Colonic mucosa (tissue), 4 donors: ENCODE measurements around the gene NCOA1. TPM values are rescaled to one million over a fixed set of nuclear protein-coding genes. Genes with fewer than 3 reads are reported as not detected.

Experiments
- DNase-seq: peaks from one replicate; pipeline ENCODE4 v3.0.0-alpha.2; 2020
- H3K27ac ChIP-seq: fragments of 200-600 bp; one replicate; pipeline ENCODE4 v1.8.0; 2021
- H3K27me3 ChIP-seq: fragments of 200-600 bp; one replicate; pipeline ENCODE4 v1.8.0; 2021
- H3K36me3 ChIP-seq: fragments of 200-600 bp; one replicate; pipeline ENCODE4 v1.8.0; 2021
- H3K4me1 ChIP-seq: fragments of 200-600 bp; one replicate; pipeline ENCODE4 v1.8.0; 2021; ENCODE audit warnings: mild to moderate bottlenecking
- H3K4me3 ChIP-seq: fragments of 200-600 bp; one replicate; pipeline ENCODE4 v1.8.0; 2021
- H3K9ac ChIP-seq, 2 donors: one replicate each; pipeline ENCODE4 v1.7.0; 2013; ENCODE audit warnings: control low read depth in 2 of 2, low read depth in 2 of 2, low read length in 2 of 2
- H3K9me3 ChIP-seq: fragments of 200-600 bp; one replicate; pipeline ENCODE4 v1.8.0; 2021
- intact Hi-C: fragments of 100-400 bp; cut with DNase I; formaldehyde crosslinking; loops from one replicate; pipeline ENCODE4 v1.14.1; 2022
- total RNA-seq, 2 donors: library from RNA; stranded (reverse); fragmentation: NEBNext Ultra II Directional in 1 of 2; extraction: Animal tissue kit (Norgen Biotek cat#: 25700) in 1 of 2; gene quantifications; one replicate each; pipeline ENCODE4 v1.2.1, GENCODE V29; 2021
- TF ChIP-seq, protein P1 (sequence below): fragments of 200-600 bp; IDR thresholded peaks from one replicate; pipeline ENCODE4 v1.8.0; 2022; ENCODE audit warnings: antibody characterized with exemption, mild to moderate bottlenecking
- donor health status: healthy.
- donor health status: DM: no; HTN: no; CAD: no.
- donor health status: DM: no; HTN: no; CAD: no.

Gene NCOA1
- total RNA-seq, 2 donors from 2014 or later: 24.8 to 35.2 TPM

DNA sequence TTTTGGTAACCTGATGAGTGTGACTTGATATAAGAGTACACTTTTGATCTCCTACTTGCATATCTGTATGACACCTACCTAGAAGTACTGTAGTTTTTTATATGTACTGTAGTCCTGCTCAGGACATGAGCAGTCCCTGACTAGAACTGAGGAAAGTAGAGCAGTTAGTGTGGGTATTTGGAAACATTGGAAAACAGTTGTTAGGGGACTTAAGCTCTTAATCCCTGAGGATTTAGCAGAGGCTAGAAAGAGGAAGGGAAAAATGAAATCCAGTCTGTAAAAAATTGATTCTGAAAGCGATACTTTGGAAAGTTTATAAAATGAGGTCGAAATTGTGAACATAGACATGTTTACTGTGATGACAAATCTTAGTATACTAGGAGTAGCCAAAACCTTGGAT, 125.6 kb downstream of the NCOA1 start:
- Histone ChIP-seq H3K27ac (no peak overlapping the region), H3K36me3 (no peaks in the 10 kb centered on the region), H3K9ac (no peak overlapping the region), H3K27me3 (no peaks in the 10 kb centered on the region), H3K9me3 (no peaks in the 10 kb centered on the region), H3K4me1 (no peaks in the 10 kb centered on the region), H3K4me3 (no peak overlapping the region)
- intact Hi-C loops: loop anchor here (10.0 kb wide), 1 partner anchor 208 kb away; no protein-coding TSS in a partner anchor
- TF ChIP-seq, protein P1, sequence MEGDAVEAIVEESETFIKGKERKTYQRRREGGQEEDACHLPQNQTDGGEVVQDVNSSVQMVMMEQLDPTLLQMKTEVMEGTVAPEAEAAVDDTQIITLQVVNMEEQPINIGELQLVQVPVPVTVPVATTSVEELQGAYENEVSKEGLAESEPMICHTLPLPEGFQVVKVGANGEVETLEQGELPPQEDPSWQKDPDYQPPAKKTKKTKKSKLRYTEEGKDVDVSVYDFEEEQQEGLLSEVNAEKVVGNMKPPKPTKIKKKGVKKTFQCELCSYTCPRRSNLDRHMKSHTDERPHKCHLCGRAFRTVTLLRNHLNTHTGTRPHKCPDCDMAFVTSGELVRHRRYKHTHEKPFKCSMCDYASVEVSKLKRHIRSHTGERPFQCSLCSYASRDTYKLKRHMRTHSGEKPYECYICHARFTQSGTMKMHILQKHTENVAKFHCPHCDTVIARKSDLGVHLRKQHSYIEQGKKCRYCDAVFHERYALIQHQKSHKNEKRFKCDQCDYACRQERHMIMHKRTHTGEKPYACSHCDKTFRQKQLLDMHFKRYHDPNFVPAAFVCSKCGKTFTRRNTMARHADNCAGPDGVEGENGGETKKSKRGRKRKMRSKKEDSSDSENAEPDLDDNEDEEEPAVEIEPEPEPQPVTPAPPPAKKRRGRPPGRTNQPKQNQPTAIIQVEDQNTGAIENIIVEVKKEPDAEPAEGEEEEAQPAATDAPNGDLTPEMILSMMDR: no peak
- no peak for DNase-seq

DNA sequence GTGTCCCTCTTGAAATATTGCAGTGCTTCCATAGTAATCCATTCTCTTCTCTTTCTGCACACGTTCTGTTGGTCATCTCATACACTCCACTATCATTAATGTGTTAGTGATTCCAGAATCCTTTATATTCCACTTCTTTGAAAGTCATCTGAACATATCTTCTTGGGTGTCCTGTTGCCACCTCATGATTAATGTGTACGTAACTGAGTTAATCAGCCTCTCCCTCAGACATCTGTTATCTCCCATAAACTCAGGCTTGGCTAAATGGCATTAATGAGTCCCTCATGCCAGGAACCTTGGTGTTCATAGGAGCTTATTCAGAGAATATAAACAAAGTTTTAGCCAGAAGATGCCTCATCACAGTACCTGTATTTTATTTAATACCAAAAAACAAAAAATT, 126.4 kb downstream of the NCOA1 start:
- Histone ChIP-seq H3K4me3 (no peak overlapping the region), H3K4me1 (no peaks in the 10 kb centered on the region), H3K9ac (no peak overlapping the region), H3K27me3 (no peaks in the 10 kb centered on the region), H3K9me3 (no peaks in the 10 kb centered on the region), H3K36me3 (no peaks in the 10 kb centered on the region), H3K27ac (no peak overlapping the region)
- no peak for DNase-seq
- intact Hi-C loops: loop anchor here (10.0 kb wide), 1 partner anchor 207 kb away; no protein-coding TSS in a partner anchor
- TF ChIP-seq, protein P1: no peak

DNA sequence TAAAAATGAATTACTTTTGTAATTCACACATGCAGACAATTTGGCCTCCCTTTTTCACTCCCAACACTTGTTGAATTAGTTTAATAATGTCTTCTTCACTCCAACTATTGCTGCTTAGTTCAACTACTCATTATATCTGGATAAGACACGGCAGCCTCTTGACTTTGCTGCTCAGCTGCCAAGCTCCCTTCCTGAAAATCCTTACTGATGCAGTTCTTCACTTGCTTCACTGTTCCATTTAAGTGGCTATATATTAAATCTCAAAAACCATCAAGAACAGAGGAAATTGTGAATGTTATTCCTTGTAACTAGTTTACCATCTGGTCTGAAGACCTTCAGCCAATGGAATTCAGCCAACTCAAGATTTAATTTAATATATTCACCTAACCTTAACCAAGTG, 127.1 kb downstream of the NCOA1 start:
- no peak for DNase-seq
- Histone ChIP-seq H3K36me3 (no peaks in the 10 kb centered on the region), H3K9me3 (no peaks in the 10 kb centered on the region), H3K27me3 (no peaks in the 10 kb centered on the region), H3K27ac (no peak overlapping the region), H3K4me1 (no peaks in the 10 kb centered on the region), H3K4me3 (no peak overlapping the region), H3K9ac (no peak overlapping the region)
- intact Hi-C loops: loop anchor here (10.0 kb wide), 1 partner anchor 207 kb away; no protein-coding TSS in a partner anchor
- TF ChIP-seq, protein P1: no peak

DNA sequence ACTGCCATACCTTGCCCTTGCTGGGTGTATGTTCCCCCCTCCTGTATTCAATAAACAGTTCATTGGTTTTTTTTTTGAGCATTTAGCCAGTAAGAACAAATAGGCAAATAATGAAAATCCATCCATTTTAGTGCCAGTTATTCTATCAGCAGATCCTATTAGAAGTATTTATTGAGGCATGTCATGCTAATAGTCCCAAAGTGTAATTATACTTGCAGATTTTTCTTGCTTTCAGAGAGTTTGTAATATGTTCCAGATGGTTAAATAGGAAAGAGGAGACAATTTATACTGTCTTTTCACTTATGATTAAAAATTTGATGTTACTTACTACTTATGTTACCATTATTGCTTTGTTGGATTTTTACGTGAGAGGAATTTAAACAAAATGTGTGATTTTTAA, 127.6 kb downstream of the NCOA1 start:
- H3K9ac ChIP-seq: no peak overlapping the region
- DNase-seq: no peak
- H3K27ac ChIP-seq: no peak overlapping the region
- H3K4me3 ChIP-seq: no peak overlapping the region
- no peaks in the 10 kb centered on the region for H3K36me3 ChIP-seq
- TF ChIP-seq, protein P1: no peak
- no peaks in the 10 kb centered on the region for H3K27me3 ChIP-seq
- no peaks in the 10 kb centered on the region for H3K9me3 ChIP-seq
- intact Hi-C loops: loop anchor here (10.0 kb wide), 1 partner anchor 206 kb away; no protein-coding TSS in a partner anchor
- H3K4me1 ChIP-seq: no peaks in the 10 kb centered on the region

DNA sequence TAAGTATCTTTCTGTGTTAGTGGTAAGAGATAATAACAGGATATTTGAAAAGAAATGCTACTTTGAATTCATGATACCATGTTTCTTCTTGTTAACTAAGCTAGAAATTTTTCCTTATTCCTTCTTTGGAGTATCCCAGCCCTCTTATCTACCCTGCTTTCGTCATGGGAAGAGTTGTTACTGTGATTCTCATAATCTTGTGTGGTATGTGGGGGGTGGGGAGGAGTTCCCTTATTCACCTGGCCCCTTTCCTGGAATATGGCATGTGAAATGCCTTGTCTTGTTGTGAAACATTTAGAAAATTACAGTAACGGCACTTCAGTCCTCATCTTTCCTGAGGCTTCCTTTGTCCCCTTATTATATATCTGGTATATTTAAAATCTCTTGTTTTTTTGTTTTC, 129.9 kb downstream of the NCOA1 start:
- intact Hi-C loops: no loop called here
- Histone ChIP-seq H3K9ac (no peak overlapping the region), H3K27me3 (no peaks in the 10 kb centered on the region), H3K27ac (no peak overlapping the region), H3K36me3 (no peaks in the 10 kb centered on the region), H3K4me1 (no peaks in the 10 kb centered on the region), H3K9me3 (no peaks in the 10 kb centered on the region), H3K4me3 (no peak overlapping the region)
- DNase-seq: no peak
- TF ChIP-seq, protein P1: no peak
